IMR-90 (cell line): ENCODE measurements around the gene ELMO1.

Experiments
- CEBPB ChIP-seq: IDR thresholded peaks from 2 replicates; pipeline ENCODE4 v1.6.1; 2012; ENCODE audit warnings: low read depth, low read length, improper control_type of control experiment
- CHD1 ChIP-seq: IDR thresholded peaks from 2 replicates; pipeline ENCODE4 v1.6.1; 2012; ENCODE audit warnings: low read depth, low read length, improper control_type of control experiment
- CTCF ChIP-seq: conservative IDR thresholded peaks from 2 replicates; pipeline ENCODE4 v1.5.1; 2012; ENCODE audit warnings: mild to moderate bottlenecking, low read depth, low read length, improper control_type of control experiment
- MAZ ChIP-seq: IDR thresholded peaks from 2 replicates; pipeline ENCODE4 v1.6.1; 2012; ENCODE audit warnings: low read depth, mild to moderate bottlenecking, low read length, improper control_type of control experiment, moderate library complexity, borderline replicate concordance
- POLR2A ChIP-seq: IDR thresholded peaks from 2 replicates; pipeline ENCODE4 v1.6.1; 2012; ENCODE audit warnings: mild to moderate bottlenecking, low read depth, low read length
- RAD21 ChIP-seq: IDR thresholded peaks from 2 replicates; pipeline ENCODE4 v1.6.1; 2012; ENCODE audit warnings: low read length, improper control_type of control experiment
- RCOR1 ChIP-seq: IDR thresholded peaks from 2 replicates; pipeline ENCODE4 v1.6.1; 2012; ENCODE audit warnings: mild to moderate bottlenecking, low read length, improper control_type of control experiment; ENCODE audit not compliant: insufficient replicate concordance
- SMC3 ChIP-seq: fragments of 150-350 bp; IDR thresholded peaks from 2 replicates; pipeline ENCODE4 v1.6.1; 2016; ENCODE audit warnings: low read depth, mild to moderate bottlenecking, antibody characterized with exemption, low read length, moderate library complexity
- USF2 ChIP-seq: fragments of 150-350 bp; IDR thresholded peaks from 2 replicates; pipeline ENCODE4 v1.6.1; 2017; ENCODE audit warnings: mild to moderate bottlenecking, antibody characterized with exemption, low read length, low read depth

GRCh38 chr7:36809510-36809909 lies 639.2 kb downstream of the ELMO1 start:
- TF ChIP-seq SMC3 (no peak), CEBPB (no peak), POLR2A (no peak), USF2 (no peak), CTCF (no peak), MAZ (no peak), CHD1 (no peak), RAD21 (no peak), RCOR1 (no peak)
